NAMALWA (cell line): ENCODE measurements around the gene SCPEP1.

Source experiments
- DNase-seq: peaks from one replicate; pipeline ENCODE4 v3.0.0-alpha.2; 2015; ENCODE audit warnings: low spot score

Gene SCPEP1

GRCh38 chr17:57043276-57043675, 65.3 kb downstream of the SCPEP1 start:
- DNase-seq, result no peak

- DNase-seq, result no peak
These were observed 67.3 kb downstream of the SCPEP1 start for GRCh38 chr17:57044976-57045867.

- no peak for DNase-seq
These were observed 68.2 kb downstream of the SCPEP1 start for GRCh38 chr17:57045868-57046704.

- DNase-seq, result no peak
These were observed 68.8 kb downstream of the SCPEP1 start for GRCh38 chr17:57046749-57047148.

- DNase-seq, result no peak
These were observed 70.2 kb downstream of the SCPEP1 start for GRCh38 chr17:57048096-57048495.

- no peak for DNase-seq
These were observed 72.4 kb downstream of the SCPEP1 start for GRCh38 chr17:57050306-57050705.

GRCh38 chr17:57051886-57052361, 74.0 kb downstream of the SCPEP1 start:
- no peak for DNase-seq
